GM21381 (cell line): ENCODE results near the gene PTHLH.
A peak's percentile ranks its signal among the peaks of the same experiment; 100 is the strongest.

ENCODE experiments used
- ATAC-seq: cut with Tn5 transposase; IDR thresholded peaks from one replicate; pipeline ENCODE4 v1.9.1; 2021; ENCODE audit warnings: mild to moderate bottlenecking, moderate library complexity; ENCODE audit not compliant: unreplicated experiment

Gene PTHLH

GRCh38 chr12:27940756-27941402 is 31.7 kb downstream of the PTHLH start:
- ATAC-seq: peak; percentile 93

- no peak for ATAC-seq
These were observed 32.3 kb downstream of the PTHLH start for GRCh38 chr12:27940245-27940644.

- no peak for ATAC-seq
These were observed 34.8 kb downstream of the PTHLH start for GRCh38 chr12:27937768-27938167.

GRCh38 chr12:27936196-27936595 is 36.3 kb downstream of the PTHLH start:
- ATAC-seq: no peak

- no peak for ATAC-seq
These were observed 38.3 kb downstream of the PTHLH start for GRCh38 chr12:27934276-27934675.

- ATAC-seq: no peak
These were observed 41.1 kb downstream of the PTHLH start for GRCh38 chr12:27931390-27931789.

GRCh38 chr12:27927347-27927746 is 45.2 kb downstream of the PTHLH start:
- no peak for ATAC-seq

- ATAC-seq: no peak
These were observed 48.0 kb downstream of the PTHLH start for GRCh38 chr12:27924350-27925135.

- ATAC-seq: no peak
These were observed 49.9 kb downstream of the PTHLH start for GRCh38 chr12:27922531-27923139.

- ATAC-seq: no peak
These were observed 52.8 kb downstream of the PTHLH start for GRCh38 chr12:27919671-27920235.

GRCh38 chr12:27915536-27915935 is 57.0 kb downstream of the PTHLH start:
- ATAC-seq: no peak

GRCh38 chr12:27915021-27915420 is 57.5 kb downstream of the PTHLH start:
- ATAC-seq: no peak

- ATAC-seq: no peak
These were observed 58.4 kb downstream of the PTHLH start for GRCh38 chr12:27913999-27914614.

GRCh38 chr12:27911397-27911796 is 61.1 kb downstream of the PTHLH start:
- ATAC-seq: no peak
